Activated naive CD8-positive, alpha-beta T cell treated with anti-CD3 and anti-CD28 coated beads, Interleukin-2, amount 50 U/mL, for 24 hours (primary cell): ENCODE data around the gene VIP.

ENCODE experiments used
- ATAC-seq: fragments of 150-1000 bp; cut with Tn5 transposase; one replicate; pipeline ENCODE4 v1.10.0; 2021
- DNase-seq: peaks from one replicate; pipeline ENCODE4 v3.0.0; 2021
- H3K27ac Mint-ChIP-seq: one replicate; pipeline ENCODE4 v1.8.0; 2021; ENCODE audit warnings: mild to moderate bottlenecking, mixed read lengths
- H3K27me3 Mint-ChIP-seq: one replicate; pipeline ENCODE4 v1.8.0; 2021; ENCODE audit warnings: mixed read lengths
- H3K36me3 Mint-ChIP-seq: one replicate; pipeline ENCODE4 v1.8.0; 2021; ENCODE audit warnings: low read depth, mixed read lengths
- H3K4me1 Mint-ChIP-seq: one replicate; pipeline ENCODE4 v1.8.0; 2021; ENCODE audit warnings: mixed read lengths
- H3K4me3 Mint-ChIP-seq: one replicate; pipeline ENCODE4 v1.8.0; 2021; ENCODE audit warnings: mild to moderate bottlenecking, moderate library complexity, mixed read lengths
- H3K9me3 Mint-ChIP-seq: one replicate; pipeline ENCODE4 v1.8.0; 2021; ENCODE audit warnings: mixed read lengths

Gene VIP

DNA sequence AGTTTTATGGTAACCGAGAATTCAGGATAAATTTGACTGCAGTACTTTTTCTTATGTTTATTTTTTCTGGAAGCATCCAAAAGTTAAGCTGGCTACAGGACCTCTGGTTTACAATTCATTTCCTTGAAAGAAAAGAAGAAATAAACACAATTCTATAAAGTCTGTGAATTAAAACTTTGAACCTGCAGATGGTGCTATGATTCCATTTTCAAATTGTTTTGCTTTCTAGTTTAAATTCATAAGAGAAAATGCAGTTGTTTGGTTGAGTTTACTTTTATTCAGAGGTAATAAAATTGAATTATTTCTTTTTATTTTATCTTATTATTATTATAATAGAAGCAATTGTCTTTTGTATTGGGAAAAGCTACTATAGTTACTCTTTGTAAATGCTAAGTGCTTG lies 1.8 kb upstream of the VIP start:
- Mint-ChIP-seq H3K4me1 (no peaks in the 10 kb centered on the region), H3K9me3 (no peaks in the 10 kb centered on the region), H3K27ac (no peak overlapping the region), H3K4me3 (no peak overlapping the region), H3K36me3 (no peaks in the 10 kb centered on the region), H3K27me3 (no peaks in the 10 kb centered on the region)
- no peak for DNase-seq
- no peak for ATAC-seq

DNA sequence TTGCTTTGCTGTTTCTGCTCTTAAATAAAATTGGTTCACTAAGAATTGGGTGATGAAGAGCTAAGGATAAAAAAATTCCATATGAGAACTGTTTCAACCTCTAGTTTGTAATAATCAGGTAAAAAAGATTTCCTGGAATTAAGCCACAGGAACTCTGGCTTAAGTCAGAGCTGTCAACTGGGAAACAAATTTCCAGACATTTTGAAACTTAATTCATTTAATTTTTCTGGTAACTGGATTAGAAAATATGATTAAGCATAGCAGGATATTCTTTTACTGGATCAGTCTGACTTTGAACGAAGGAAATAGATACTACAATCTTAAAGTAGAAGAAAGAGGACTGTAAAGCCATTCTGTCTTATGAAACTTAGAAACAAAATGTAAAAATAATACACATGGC lies 1.3 kb upstream of the VIP start:
- no peak overlapping the region for H3K4me3 Mint-ChIP-seq
- no peaks in the 10 kb centered on the region for H3K36me3 Mint-ChIP-seq
- no peaks in the 10 kb centered on the region for H3K27me3 Mint-ChIP-seq
- DNase-seq (no peak), ATAC-seq (no peak)
- no peak overlapping the region for H3K27ac Mint-ChIP-seq
- no peaks in the 10 kb centered on the region for H3K4me1 Mint-ChIP-seq
- no peaks in the 10 kb centered on the region for H3K9me3 Mint-ChIP-seq

DNA sequence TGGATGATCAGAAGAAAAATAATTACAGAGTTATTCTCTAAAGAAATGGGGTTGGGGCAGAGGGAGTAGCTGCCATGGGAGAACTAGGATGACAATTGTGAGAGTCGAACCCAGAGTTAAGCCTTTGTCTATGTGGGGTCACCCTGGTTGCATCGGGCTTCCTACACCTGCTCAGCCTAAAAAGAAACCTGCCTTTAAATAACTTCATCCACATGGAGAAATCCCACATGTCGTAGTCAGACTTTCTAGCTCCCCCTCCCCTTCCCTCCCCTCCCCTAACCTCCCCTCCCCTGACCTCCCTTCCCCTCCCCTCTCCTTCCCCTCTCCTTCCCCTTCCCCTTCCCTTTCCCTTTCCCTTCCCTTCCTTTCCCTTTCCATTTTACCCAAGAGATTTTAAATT lies 14.7 kb downstream of the VIP start:
- no peaks in the 10 kb centered on the region for H3K4me1 Mint-ChIP-seq
- DNase-seq (no peak), ATAC-seq (no peak)
- no peak overlapping the region for H3K27ac Mint-ChIP-seq
- no peaks in the 10 kb centered on the region for H3K9me3 Mint-ChIP-seq
- no peaks in the 10 kb centered on the region for H3K36me3 Mint-ChIP-seq
- H3K4me3 Mint-ChIP-seq: no peak overlapping the region
- peaks cover 2% of the 10 kb centered on the region for H3K27me3 Mint-ChIP-seq

DNA sequence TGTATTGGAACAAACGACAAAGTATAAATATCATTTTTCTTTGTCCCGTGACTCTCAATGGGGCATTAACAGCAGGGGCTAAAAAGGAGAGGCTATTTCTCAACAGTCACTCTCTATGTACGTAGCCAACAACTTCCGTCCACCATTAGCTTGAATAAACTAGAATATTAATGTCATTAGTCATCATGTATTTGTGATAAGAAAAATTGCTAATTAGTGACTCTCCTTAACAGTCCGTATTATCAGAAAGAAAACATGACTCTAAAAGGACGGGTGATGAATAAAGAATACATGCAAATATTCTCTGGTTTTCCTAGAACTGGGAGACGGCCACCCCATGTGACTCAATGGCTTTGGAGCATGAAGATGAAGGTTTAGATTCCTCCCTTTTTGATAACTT lies 18.6 kb downstream of the VIP start:
- no peak overlapping the region for H3K4me3 Mint-ChIP-seq
- ATAC-seq: no peak
- H3K27ac Mint-ChIP-seq: no peak overlapping the region
- DNase-seq: no peak
- no peaks in the 10 kb centered on the region for H3K9me3 Mint-ChIP-seq
- H3K4me1 Mint-ChIP-seq: no peaks in the 10 kb centered on the region
- H3K36me3 Mint-ChIP-seq: no peaks in the 10 kb centered on the region
- peaks cover 2% of the 10 kb centered on the region for H3K27me3 Mint-ChIP-seq

DNA sequence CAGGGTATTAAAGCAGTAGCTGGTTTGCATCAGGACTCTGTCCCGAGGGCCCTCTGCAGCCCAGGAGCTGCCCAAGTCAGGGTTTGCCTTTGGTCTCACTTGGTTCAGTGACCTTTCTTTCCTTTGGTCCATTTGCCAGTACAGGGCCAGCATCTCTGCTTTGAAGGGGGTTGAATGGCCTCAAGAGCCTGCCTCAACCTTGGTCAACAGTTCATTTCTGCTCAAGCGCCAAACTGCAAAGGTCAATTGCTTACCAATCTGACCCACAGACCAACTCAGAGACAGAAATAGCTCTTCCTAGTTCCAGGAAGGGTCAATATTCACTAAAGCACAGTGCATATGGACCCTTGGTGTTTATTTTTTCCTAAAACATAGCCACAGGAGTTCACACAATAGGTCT lies 19.4 kb downstream of the VIP start:
- Mint-ChIP-seq H3K27me3 (peaks cover 2% of the 10 kb centered on the region), H3K4me1 (no peaks in the 10 kb centered on the region), H3K4me3 (no peak overlapping the region), H3K27ac (no peak overlapping the region), H3K36me3 (no peaks in the 10 kb centered on the region), H3K9me3 (no peaks in the 10 kb centered on the region)
- no peak for DNase-seq
- ATAC-seq: no peak

DNA sequence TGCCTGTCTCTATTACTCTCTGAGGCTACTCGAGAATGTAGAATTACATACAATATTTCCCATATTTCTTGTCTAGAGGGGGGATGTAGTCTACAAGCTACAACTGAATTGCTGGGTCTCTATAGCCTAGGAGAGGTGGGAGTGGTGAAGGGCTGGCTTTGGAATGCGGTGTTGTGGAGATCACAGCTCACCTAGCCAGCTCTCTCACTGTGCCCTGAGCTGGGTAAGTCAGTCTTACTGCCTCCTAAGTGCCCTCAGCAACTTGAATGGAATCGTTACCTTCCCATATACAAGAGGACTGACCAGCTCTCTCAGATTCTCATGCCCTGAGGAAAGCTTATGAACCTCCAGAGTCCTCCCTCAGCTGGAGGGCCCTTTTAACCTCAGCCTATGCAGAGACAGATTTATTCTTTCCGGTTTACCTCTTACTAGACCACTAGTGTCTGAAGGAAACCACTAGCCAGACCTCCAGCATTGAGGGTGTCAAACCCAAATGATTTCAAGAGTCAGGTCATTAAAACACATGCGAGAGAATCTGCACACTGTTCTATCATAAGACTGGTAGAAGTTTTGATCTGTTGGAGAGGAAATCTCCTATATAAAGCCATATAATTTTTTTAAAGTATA lies 20.6 kb downstream of the VIP start:
- no peak overlapping the region for H3K27ac Mint-ChIP-seq
- H3K36me3 Mint-ChIP-seq: no peaks in the 10 kb centered on the region
- DNase-seq (no peak), ATAC-seq (no peak)
- H3K4me1 Mint-ChIP-seq: no peaks in the 10 kb centered on the region
- no peaks in the 10 kb centered on the region for H3K9me3 Mint-ChIP-seq
- H3K4me3 Mint-ChIP-seq: no peak overlapping the region
- no peaks in the 10 kb centered on the region for H3K27me3 Mint-ChIP-seq

DNA sequence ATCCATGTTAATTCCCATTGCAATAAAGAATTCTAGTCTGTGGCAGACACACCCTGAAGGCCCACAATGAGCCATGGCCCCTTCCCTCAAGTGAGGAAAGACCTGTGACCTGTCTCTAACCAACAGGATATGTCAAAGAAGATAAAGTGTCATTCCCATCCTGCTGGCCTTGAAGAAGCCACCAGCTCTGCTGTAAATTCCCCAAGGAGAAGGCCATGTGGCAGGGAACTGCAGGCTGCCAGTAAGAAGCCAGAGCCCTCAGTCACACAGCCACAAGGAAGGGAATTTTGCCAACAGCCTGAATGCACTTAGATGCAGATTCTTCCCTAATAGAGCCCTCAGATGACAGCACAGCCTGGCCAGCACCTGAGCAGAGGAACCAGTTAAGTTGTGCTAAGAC lies 24.8 kb downstream of the VIP start:
- no peaks in the 10 kb centered on the region for H3K9me3 Mint-ChIP-seq
- ATAC-seq (no peak), DNase-seq (no peak)
- no peak overlapping the region for H3K27ac Mint-ChIP-seq
- no peaks in the 10 kb centered on the region for H3K36me3 Mint-ChIP-seq
- no peak overlapping the region for H3K4me3 Mint-ChIP-seq
- no peaks in the 10 kb centered on the region for H3K4me1 Mint-ChIP-seq
- no peaks in the 10 kb centered on the region for H3K27me3 Mint-ChIP-seq

DNA sequence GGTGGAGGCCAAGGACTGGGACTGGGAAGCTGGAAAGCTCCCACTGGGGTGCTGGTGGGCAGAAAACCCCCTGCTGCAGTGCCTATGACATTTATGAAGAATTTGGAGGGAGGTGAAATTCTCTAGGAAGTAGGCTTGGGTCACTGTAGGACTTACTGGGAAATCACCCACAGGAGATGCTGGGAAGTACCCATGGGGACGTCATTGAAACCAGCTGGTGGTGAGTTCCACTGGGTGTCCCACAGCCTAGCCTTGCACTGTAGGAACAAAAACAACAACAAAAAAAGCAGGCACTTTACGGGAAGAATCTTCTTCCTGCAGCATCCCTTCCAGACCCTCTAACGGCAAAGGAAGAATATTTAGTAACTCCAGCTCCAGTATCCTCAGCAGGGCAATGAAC lies 26.2 kb downstream of the VIP start:
- H3K9me3 Mint-ChIP-seq: no peaks in the 10 kb centered on the region
- ATAC-seq (no peak), DNase-seq (no peak)
- H3K4me3 Mint-ChIP-seq: no peak overlapping the region
- no peak overlapping the region for H3K27ac Mint-ChIP-seq
- H3K36me3 Mint-ChIP-seq: no peaks in the 10 kb centered on the region
- H3K4me1 Mint-ChIP-seq: no peaks in the 10 kb centered on the region
- no peaks in the 10 kb centered on the region for H3K27me3 Mint-ChIP-seq

DNA sequence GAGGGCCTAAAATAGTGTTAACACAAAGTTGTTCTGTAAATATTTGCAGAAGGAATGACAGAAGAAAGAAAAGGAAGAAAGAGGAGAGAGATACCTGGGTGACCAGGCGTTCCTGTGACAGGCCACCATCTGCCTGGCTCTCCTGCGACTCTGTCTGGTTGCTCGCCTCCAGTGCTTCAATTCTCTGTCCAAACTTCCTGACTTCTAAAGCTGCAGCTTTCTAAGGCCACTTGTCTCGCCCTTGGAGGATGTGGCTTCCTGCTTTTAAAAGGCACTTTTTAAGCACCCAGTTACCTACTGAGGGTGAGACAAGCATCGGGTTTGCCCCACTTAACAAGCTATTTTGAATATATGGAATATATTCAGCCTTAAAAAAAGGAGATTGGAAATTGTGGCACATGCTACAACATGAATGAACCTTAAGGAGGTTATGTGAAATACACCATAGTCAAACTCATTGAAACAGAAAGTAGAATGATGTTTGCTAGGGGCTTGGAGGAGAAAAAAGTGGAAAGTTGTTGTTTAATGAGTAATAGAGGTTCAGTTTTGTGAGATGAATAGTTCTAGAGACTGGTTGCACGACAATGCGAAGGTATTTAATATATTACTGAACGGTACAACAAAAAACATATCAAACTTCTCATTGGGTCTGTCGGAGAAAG lies 32.8 kb downstream of the VIP start:
- Mint-ChIP-seq H3K36me3 (no peaks in the 10 kb centered on the region), H3K4me1 (no peaks in the 10 kb centered on the region), H3K4me3 (no peak overlapping the region), H3K9me3 (no peaks in the 10 kb centered on the region), H3K27me3 (no peaks in the 10 kb centered on the region), H3K27ac (no peak overlapping the region)
- ATAC-seq (no peak), DNase-seq (no peak)

DNA sequence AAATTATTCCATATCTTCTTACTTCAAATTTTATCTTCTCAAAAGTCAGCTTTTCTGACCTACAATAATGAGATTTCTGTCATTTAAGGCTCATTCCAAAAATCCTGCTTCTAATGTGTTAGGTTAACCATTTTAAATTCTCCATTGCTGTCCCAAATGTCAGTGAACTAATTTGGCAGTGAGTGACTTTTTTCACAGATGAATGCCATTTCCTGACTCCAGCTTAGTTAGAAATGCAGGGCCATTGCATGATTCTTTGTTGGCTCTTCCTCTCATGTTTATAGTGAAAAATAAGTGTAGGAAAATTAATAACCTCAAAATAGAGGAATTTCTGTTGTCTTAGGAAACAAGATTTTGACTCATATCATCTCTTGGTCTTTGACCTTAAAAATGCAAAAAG lies 44.1 kb downstream of the VIP start:
- Mint-ChIP-seq H3K4me3 (no peak overlapping the region), H3K27me3 (peaks cover 11% of the 10 kb centered on the region), H3K9me3 (no peaks in the 10 kb centered on the region), H3K27ac (no peak overlapping the region), H3K36me3 (no peaks in the 10 kb centered on the region), H3K4me1 (no peaks in the 10 kb centered on the region)
- DNase-seq: no peak
- no peak for ATAC-seq

DNA sequence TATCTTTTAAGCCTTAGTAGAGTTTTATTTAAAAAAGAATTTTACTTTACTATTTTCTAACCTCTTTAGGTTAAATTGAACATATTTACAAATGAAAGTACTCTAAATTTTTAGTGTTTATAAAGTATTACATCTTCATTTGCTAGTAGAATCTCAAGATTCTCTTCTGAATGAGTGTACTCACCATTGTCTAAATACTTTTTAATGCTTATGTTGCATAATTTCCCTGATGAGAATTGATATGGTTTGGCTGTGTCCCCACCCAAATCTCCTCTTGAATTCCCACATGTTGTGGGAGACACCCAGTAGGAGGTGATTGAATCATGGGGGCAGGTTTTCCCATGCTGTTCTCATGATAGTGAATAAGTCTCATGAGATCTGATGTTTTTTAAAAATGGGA lies 53.6 kb downstream of the VIP start:
- no peaks in the 10 kb centered on the region for H3K36me3 Mint-ChIP-seq
- DNase-seq: no peak
- no peak overlapping the region for H3K4me3 Mint-ChIP-seq
- ATAC-seq: no peak
- no peaks in the 10 kb centered on the region for H3K9me3 Mint-ChIP-seq
- H3K27me3 Mint-ChIP-seq: peaks cover 8% of the 10 kb centered on the region
- no peaks in the 10 kb centered on the region for H3K4me1 Mint-ChIP-seq
- no peak overlapping the region for H3K27ac Mint-ChIP-seq
